PC-3 (cell line): ENCODE measurements around the gene EXOC4.

ENCODE experiments used
- EZH2 ChIP-seq: fragments of 300-600 bp; sonication (generic); IDR thresholded peaks from one replicate; pipeline ENCODE4 v1.6.1; 2017; ENCODE audit warnings: antibody characterized with exemption, mild to moderate bottlenecking, low read length; ENCODE audit not compliant: unreplicated experiment
- EZH2phosphoT487 ChIP-seq: fragments of 300-600 bp; sonication (generic); IDR thresholded peaks from 2 replicates; pipeline ENCODE4 v1.6.1; 2018; ENCODE audit warnings: mild to moderate bottlenecking, antibody characterized with exemption, low read length, borderline replicate concordance
- TF ChIP-seq, protein P1 (sequence below): fragments of 300-600 bp; sonication (generic); conservative IDR thresholded peaks from 2 replicates; pipeline ENCODE4 v1.5.1; 2017; ENCODE audit warnings: antibody characterized with exemption, low read depth, mild to moderate bottlenecking, low read length

DNA sequence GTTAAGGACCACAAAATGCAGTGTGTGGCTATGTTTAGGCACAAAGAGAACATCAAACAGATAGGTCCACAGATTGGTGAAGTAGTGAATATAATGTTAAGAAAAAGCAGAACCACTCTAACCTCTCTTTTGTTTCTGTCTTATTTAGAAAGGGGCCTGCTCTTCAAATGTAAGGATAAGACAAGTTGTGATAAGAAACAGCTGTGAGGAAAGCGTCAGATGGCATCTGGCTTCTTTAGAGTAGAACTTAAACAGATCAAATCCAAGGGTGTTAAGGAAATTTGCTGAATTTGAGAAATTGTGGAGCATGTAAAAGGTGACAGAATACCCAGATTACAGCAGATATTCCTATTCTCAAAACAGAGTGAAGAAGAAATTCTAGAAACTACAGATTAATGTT, 723.3 kb downstream of the EXOC4 start:
- TF ChIP-seq, protein P1, sequence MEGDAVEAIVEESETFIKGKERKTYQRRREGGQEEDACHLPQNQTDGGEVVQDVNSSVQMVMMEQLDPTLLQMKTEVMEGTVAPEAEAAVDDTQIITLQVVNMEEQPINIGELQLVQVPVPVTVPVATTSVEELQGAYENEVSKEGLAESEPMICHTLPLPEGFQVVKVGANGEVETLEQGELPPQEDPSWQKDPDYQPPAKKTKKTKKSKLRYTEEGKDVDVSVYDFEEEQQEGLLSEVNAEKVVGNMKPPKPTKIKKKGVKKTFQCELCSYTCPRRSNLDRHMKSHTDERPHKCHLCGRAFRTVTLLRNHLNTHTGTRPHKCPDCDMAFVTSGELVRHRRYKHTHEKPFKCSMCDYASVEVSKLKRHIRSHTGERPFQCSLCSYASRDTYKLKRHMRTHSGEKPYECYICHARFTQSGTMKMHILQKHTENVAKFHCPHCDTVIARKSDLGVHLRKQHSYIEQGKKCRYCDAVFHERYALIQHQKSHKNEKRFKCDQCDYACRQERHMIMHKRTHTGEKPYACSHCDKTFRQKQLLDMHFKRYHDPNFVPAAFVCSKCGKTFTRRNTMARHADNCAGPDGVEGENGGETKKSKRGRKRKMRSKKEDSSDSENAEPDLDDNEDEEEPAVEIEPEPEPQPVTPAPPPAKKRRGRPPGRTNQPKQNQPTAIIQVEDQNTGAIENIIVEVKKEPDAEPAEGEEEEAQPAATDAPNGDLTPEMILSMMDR: no peak
- TF ChIP-seq EZH2: no peak
- TF ChIP-seq EZH2phosphoT487: no peak
